ENCODE results near the gene FOSL2. TPM values are rescaled to one million over a fixed set of nuclear protein-coding genes. Genes with fewer than 3 reads are reported as not detected.
A peak's percentile ranks its signal among the peaks of the same experiment; 100 is the strongest.

The FOSL2 gene
- total and polyA plus RNA-seq, 10 of the 15 experiments (the other 5 are each of a cell fraction or from before 2014, with no cell fraction given): 0.05 to 1.3 (median 0.34) TPM

DNA sequence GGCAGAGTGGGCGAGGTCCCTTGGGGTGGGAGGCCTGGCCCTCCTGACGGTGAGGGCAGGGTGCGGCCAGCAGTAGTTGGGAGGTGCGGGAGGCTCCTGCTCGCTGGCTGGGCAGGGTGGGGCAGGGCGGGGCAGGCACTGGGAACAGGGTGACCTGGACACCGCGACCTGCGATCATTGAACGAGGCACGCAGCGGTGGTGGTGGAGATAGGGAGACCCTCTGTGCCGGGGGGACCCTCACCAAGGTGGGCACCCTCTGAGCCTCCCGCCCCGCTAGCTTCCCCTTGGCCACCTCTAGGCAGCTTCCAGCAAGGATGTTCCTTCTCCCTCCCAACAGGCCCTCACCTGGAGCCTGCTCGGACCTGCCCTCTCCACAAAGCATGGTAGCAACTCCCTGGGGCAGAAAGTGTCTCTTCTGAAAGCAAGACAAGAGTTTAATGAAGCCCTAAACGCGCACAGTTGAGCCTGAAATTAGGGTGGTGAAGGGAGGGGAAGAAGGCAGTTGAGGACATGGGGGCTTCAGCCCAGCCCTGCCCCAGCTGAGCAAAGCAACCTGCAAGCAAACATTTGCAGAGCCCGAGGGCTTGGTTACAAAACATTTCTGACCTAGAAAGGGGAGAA lies 15.4 kb upstream of the FOSL2 start:
- Histone ChIP-seq H3K4me3 (no peak overlapping the region), H3K4me1 (ENCODE audit: control insufficient read depth, insufficient read depth, low read length) (no peaks in the 10 kb centered on the region), H4K20me1 (ENCODE audit: control insufficient read depth, insufficient read depth) (no peaks in the 10 kb centered on the region), H3K9ac (ENCODE audit: control insufficient read depth, insufficient read depth, low read length) (no peak overlapping the region), H3K79me2 (ENCODE audit: control insufficient read depth, insufficient read depth, low read length) (no peaks in the 10 kb centered on the region), H3K27me3 (replicated peaks in 1 of 2; ENCODE audit: control insufficient read depth in 2 of 2, insufficient read depth in 2 of 2, low read length in 1 of 2) (no peaks in the 10 kb centered on the region; a peak in 2 of 4 replicates), H3K4me2 (ENCODE audit: control insufficient read depth, insufficient read depth) (no peak overlapping the region), H3K27ac (ENCODE audit: control insufficient read depth, insufficient read depth) (no peak overlapping the region), H2AFZ (ENCODE audit: control insufficient read depth, low read depth, low read length) (no peak overlapping the region), H3K36me3 (ENCODE audit: control insufficient read depth in 2 of 2, insufficient read depth in 2 of 2, low read length in 1 of 2) (no peaks in the 10 kb centered on the region), H3K9me3 (replicated peaks; ENCODE audit: control insufficient read depth, insufficient read depth, low read length) (no peaks in the 10 kb centered on the region)
- SMC1A ChIA-PET (ENCODE audit: uncharacterized antibody, unreplicated experiment): no interaction called here
- FAIRE-seq: no peak
- no peak for DNase-seq (ENCODE audit: low read depth, low spot score)
- POLR2A ChIA-PET: no interaction called here
- BruUV-seq (replicated peaks): no TSS peak
- ATAC-seq: no peak
- intact Hi-C loops (cut with micrococcal nuclease; ENCODE audit: unreplicated experiment) (no loop called here), in situ Hi-C loops (cut with MboI) (no loop called here)
- RAD21 ChIA-PET (ENCODE audit: unreplicated experiment): no interaction called here
- WGBS (ENCODE audit: insufficient coverage, insufficient replicate concordance, low lambda C conversion rate, missing lambda C conversion rate): 70% methylated on average over 10 of the region's 19 CpGs
- CTCF ChIA-PET: interaction anchor here (1.2 kb wide), 1 partner anchor 12 kb away, joined by 3 read pairs; no protein-coding TSS in a partner anchor
- no peak for TF ChIP-seq ESRRA (IDR thresholded peaks at IDR 0.05; ENCODE audit: low read length)
- no peak for TF ChIP-seq RCOR1 (conservative IDR thresholded peaks at IDR 0.05; ENCODE audit: low read depth, low read length)
- no peak for TF ChIP-seq MYB (IDR thresholded peaks at IDR 0.05; ENCODE audit: borderline replicate concordance, low read depth, low read length)

DNA sequence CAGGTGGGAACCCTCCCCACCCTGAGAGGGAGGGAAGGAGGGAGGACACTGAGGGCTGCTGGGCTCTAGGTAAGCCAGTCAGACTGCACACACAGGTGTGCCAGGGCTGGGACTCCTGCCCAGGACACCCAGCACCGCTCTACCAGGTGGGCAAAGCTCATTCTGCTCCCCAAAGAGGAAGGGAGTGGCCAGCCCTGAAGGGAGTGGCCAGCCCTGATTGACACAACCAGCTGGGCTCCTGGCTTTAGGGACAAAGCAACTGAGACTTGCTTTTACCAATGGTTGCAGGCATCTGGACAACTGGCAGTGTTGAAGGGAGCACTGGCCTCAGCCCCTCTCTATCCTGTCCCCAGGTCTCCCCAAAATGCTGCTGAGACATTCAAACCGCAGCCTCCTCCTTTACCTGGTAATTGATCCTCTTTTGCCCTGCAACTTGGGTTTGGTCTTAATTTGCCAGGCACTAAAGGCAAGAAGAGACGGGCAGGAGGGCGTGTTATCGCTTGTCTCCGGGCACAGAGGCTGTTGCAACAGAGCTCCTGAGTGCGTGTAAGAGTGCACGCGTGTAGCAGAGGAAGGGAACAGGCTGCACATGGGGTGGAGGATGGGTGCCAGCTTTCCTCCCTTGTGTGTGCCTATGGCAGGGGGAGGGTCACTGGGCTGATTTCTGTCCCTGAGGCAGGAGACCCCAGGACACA lies 14.5 kb upstream of the FOSL2 start:
- no peak for DNase-seq (ENCODE audit: low read depth, low spot score)
- Histone ChIP-seq H3K9ac (ENCODE audit: control insufficient read depth, insufficient read depth, low read length) (no peak overlapping the region), H2AFZ (ENCODE audit: control insufficient read depth, low read depth, low read length) (no peak overlapping the region), H3K27ac (ENCODE audit: control insufficient read depth, insufficient read depth) (no peak overlapping the region), H3K4me1 (ENCODE audit: control insufficient read depth, insufficient read depth, low read length) (no peaks in the 10 kb centered on the region), H3K4me2 (ENCODE audit: control insufficient read depth, insufficient read depth) (no peak overlapping the region), H3K4me3 (no peak overlapping the region), H3K79me2 (ENCODE audit: control insufficient read depth, insufficient read depth, low read length) (no peaks in the 10 kb centered on the region), H3K9me3 (replicated peaks; ENCODE audit: control insufficient read depth, insufficient read depth, low read length) (no peaks in the 10 kb centered on the region), H3K36me3 (ENCODE audit: control insufficient read depth in 2 of 2, insufficient read depth in 2 of 2, low read length in 1 of 2) (no peaks in the 10 kb centered on the region), H4K20me1 (ENCODE audit: control insufficient read depth, insufficient read depth) (no peaks in the 10 kb centered on the region), H3K27me3 (replicated peaks in 1 of 2; ENCODE audit: control insufficient read depth in 2 of 2, insufficient read depth in 2 of 2, low read length in 1 of 2) (no peaks in the 10 kb centered on the region; a peak in 2 of 4 replicates)
- ATAC-seq: peak; percentile 21
- ChIA-PET SMC1A (ENCODE audit: uncharacterized antibody, unreplicated experiment) (no interaction called here), POLR2A (no interaction called here), CTCF (no interaction called here), RAD21 (ENCODE audit: unreplicated experiment) (no interaction called here)
- intact Hi-C loops (cut with micrococcal nuclease; ENCODE audit: unreplicated experiment) (no loop called here), in situ Hi-C loops (cut with MboI) (no loop called here)
- no TSS peak for BruUV-seq (replicated peaks)
- no peak for FAIRE-seq
- WGBS (ENCODE audit: insufficient coverage, insufficient replicate concordance, low lambda C conversion rate, missing lambda C conversion rate): 54% methylated on average over 9 of the region's 9 CpGs
- TF ChIP-seq BCL11A (IDR thresholded peaks at IDR 0.05; ENCODE audit: low read depth, low read length) (no peak), PML (IDR thresholded peaks at IDR 0.05; ENCODE audit: low read length) (no peak), USF2 (IDR thresholded peaks at IDR 0.05; ENCODE audit: borderline replicate concordance, low read depth, low read length) (no peak), DPF2 (IDR thresholded peaks at IDR 0.05) (no peak), PBX3 (IDR thresholded peaks at IDR 0.05; ENCODE audit: insufficient replicate concordance, low read depth, low read length) (peak; percentile 7), TCF12 (IDR thresholded peaks at IDR 0.05; ENCODE audit: low read depth, low read length) (no peak)
- TF ChIP-seq, protein P1, sequence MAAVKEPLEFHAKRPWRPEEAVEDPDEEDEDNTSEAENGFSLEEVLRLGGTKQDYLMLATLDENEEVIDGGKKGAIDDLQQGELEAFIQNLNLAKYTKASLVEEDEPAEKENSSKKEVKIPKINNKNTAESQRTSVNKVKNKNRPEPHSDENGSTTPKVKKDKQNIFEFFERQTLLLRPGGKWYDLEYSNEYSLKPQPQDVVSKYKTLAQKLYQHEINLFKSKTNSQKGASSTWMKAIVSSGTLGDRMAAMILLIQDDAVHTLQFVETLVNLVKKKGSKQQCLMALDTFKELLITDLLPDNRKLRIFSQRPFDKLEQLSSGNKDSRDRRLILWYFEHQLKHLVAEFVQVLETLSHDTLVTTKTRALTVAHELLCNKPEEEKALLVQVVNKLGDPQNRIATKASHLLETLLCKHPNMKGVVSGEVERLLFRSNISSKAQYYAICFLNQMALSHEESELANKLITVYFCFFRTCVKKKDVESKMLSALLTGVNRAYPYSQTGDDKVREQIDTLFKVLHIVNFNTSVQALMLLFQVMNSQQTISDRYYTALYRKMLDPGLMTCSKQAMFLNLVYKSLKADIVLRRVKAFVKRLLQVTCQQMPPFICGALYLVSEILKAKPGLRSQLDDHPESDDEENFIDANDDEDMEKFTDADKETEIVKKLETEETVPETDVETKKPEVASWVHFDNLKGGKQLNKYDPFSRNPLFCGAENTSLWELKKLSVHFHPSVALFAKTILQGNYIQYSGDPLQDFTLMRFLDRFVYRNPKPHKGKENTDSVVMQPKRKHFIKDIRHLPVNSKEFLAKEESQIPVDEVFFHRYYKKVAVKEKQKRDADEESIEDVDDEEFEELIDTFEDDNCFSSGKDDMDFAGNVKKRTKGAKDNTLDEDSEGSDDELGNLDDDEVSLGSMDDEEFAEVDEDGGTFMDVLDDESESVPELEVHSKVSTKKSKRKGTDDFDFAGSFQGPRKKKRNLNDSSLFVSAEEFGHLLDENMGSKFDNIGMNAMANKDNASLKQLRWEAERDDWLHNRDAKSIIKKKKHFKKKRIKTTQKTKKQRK (IDR thresholded peaks at IDR 0.05; ENCODE audit: low read depth, low read length): no peak

Measured in GM12878 (cell line).